ENCODE results near the gene FBXO2.
"Not testable (repeated sequence)": the region's sequence is repeated elsewhere in the genome, so short reads cannot be mapped to it uniquely, and the experiment has no call there.

FBXO2 gene

DNA sequence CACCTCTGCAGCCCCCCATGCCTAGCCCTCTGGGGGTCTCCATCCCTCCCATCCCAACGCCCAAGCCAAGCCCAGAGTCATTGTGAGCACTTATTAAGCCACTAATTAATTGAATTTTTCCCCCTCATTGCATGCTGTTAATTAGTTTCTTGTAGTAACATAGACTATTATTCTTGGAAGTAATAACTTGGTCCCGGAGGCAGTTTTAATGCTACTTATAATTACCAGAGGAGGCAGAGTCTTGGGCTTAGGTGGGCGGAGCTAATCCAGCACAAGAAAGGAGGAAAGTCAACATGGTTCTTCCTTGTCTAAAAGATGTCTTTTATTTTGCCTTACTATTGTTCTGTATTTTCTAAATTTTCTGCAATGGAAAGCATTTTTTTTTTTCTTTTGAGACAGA is 27.7 kb downstream of the FBXO2 start:
- no peak for DNase-seq

GRCh38 chr1:11623702-11624101 is 30.5 kb downstream of the FBXO2 start:
- no peak for DNase-seq

DNA sequence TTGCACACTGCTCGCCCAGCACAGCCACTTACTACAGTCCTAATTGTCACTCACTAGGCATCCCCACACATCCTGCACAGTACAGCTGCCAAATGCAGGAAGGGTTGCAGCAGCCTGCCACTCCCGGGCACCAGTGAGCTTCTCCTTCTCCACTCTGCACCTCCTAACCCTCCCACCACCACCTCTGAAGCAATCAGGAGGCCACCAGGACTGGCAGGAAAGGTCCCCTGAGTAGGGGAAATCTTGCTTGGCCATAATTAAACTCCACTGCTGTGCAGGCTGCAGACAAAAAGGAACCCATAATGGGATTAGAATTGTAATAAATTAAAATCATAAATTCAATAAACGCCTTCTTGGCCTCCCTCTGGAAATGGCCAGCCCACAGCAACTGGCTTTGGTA is 31.8 kb downstream of the FBXO2 start:
- no peak for DNase-seq

- DNase-seq, result no peak
These were observed 33.3 kb downstream of the FBXO2 start for GRCh38 chr1:11620924-11621323.

DNA sequence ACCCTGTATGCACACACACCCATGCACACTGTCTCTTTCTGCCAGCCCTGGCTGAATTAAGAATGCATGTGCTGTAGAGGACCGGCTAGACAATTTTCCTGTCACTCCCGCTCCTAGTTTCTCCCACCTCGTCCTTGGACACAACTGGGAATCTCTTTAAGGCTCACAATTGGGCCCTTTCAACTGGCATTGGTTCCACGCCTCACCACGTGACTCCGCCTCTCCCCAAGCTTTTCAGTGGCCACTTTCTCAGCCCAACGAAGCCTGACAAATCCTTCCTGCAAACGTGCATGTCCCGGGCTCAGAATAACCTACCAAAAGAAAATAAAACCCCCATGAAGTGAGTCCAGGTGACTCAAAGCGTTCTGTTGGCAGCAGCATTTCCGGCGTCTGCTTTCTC is 33.8 kb downstream of the FBXO2 start:
- DNase-seq, result no peak

- DNase-seq, result no peak
These were observed 36.5 kb downstream of the FBXO2 start for GRCh38 chr1:11617741-11618140.

GRCh38 chr1:11617314-11617713 is 36.9 kb downstream of the FBXO2 start:
- DNase-seq, result no peak

DNA sequence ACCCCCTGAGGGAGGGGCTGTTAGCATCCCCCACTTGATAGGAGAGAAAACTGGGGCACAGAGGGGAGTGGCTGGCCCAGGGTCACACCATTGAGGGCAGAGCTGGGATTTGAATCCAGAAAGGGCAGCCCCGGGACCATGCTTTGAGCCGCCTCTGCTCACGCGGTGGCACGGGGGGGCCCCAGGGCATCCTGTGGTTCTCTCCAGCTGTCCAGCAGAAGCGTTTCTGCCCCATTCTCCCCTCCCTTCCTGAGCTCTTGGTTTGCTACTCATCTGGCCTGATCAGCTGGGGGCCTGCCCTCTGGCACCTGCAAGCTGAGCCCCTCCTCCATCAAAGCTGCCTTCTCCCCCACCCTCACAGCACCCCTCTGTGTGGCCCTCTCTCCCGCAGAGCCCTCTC is 37.5 kb downstream of the FBXO2 start:
- no peak for DNase-seq

GRCh38 chr1:11615090-11615489 is 39.1 kb downstream of the FBXO2 start:
- no peak for DNase-seq

GRCh38 chr1:11613347-11613746 is 40.9 kb downstream of the FBXO2 start:
- no peak for DNase-seq

GRCh38 chr1:11611638-11612327 is 42.4 kb downstream of the FBXO2 start:
- DNase-seq, result no peak

DNA sequence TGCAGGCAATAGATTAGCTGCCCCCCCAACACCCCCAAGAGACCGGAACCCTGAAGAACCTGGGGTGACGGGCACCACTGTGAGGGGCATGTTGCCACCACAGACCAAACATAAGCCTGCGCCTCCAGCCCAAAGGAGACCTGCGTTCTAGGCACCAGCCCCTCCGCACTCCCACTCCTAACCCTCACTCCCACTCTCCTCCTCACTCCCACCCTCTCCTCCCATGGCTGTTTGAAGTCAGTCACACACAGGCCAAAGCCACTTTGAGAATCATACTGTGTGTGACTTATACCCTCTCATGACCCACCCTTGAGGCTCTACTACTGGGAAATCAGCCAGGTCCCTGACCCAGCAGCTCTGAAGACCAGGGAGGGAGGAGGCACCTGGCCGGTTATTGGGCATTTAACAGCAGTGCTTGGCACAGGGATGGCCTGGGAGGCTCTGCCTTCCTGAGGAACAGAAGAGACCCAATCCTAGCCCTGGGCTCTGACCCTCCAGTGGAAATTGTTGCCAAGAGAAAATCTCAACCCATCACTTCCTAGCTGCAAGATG is 43.5 kb downstream of the FBXO2 start:
- no peak for DNase-seq

GRCh38 chr1:11609378-11609777 is 44.9 kb downstream of the FBXO2 start:
- DNase-seq, result not testable (repeated sequence)

DNA sequence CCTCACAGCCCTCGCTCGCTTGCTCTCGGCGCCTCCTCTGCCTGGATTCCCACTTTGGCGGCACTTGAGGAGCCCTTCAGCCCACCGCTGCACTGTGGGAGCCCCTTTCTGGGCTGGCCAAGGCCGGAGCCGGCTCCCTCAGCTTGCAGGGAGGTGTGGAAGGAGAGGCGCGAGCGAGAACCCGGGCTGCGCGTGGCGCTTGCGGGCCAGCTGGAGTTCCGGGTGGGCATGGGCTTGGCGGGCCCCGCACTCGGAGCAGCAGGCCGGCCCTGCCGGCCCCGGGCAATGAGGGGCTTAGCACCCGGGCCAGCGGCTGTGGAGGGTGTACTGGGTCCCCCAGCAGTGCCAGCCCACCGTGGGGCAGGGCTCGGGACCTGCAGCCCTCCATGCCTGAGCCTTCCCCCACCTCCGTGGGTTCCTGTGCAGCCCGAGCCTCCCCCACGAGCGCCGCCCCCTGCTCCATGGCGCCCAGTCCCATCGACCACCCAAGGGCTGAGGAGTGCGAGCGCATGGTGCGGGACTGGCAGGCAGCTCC is 45.6 kb downstream of the FBXO2 start:
- DNase-seq, result not testable (repeated sequence)

DNA sequence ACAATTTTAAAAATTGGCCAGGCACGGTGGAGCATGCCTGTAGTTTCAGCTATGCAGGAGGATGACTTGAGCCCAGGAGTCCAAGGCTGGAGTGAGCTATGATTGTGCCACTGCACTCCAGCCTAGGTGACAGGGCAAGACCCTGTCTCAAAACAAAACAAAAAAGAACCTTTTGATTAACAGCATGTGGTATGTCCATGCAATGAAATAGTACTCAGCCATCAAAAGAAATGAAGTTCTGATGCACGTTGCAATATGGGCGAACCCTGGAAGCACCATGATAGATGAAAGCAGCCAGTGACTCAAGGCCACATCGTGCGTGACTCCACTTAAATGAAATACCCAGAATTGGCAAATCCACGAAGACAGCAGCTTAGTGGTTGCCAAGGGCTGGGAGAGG is 47.5 kb downstream of the FBXO2 start:
- no peak for DNase-seq

DNA sequence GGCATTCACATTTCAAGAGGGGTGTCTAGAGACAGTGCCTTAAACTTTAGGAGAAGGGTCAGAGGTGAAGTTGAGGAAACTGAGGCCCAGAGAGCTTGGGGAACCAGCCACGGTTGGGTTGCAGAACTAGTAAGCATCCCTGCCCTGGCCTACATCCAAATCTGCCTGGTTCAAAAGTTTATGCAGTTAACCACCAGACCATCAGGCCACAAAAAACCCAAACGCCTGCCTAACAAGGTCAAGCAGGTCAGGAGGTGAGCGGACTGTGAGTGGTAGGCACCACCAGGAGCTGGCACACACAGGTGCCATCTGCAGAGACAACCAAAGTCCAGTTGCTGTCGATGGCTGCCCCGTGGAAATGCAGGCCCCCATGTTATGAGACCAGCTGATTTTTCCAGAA is 51.2 kb downstream of the FBXO2 start:
- DNase-seq, result no peak

GRCh38 chr1:11602424-11602823 is 51.8 kb downstream of the FBXO2 start:
- no peak for DNase-seq

DNA sequence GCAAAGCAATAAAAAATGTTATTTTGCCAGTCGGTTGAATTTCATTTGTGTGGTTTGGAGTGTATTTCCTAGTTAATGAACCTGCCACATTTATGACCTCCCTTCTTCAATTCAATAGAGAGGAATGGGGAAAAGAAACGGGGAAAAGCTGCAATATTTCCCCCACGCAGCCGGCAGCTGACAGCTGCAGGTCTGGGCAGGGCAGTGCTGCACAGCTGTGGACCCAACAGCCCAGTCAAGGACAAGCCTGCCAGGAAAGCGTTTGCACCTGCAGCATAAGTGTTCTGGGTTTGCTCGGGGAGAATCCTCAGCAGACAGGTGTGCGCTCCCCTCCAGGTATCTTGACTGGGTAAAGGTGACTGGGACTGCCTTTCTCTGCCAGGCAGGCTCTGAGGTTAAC is 53.4 kb downstream of the FBXO2 start:
- DNase-seq, result no peak

DNA sequence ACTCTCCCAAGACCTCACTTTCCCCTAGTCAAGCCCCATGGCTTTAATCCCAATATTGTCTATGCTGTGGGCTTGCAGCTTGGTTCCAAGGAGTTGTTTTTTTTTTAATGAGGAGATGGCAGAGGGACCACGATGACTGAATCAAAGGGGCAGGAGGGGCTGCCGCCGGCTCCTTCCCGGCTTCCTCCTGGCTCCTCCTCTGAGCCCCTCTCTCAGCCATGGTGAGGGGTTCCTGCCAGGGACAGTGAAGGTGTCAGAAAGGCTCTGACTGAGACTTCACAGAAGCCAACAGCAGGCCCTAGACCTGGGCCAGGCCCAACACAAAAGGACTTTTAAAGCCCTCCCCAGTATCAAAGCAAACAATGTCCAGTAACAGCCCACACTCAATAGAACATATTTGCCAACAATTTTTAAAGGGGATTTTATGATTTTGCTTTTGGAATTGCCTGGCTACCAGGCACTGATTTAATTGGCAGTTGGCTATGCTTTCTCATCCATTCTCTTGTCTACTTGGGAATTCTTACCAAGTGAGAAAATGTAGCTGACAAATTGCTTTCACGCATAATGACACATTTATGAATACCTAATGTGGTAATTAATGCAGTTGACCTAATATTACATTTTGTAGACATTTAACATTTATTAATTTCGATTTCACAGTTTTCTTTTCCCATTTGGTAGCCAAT is 54.2 kb downstream of the FBXO2 start:
- DNase-seq, result no peak

- DNase-seq, result no peak
These were observed 55.8 kb downstream of the FBXO2 start for GRCh38 chr1:11598461-11598860.
